Measurements from ENCODE around the gene MEI1. TPM values are rescaled to one million over a fixed set of nuclear protein-coding genes. Genes with fewer than 3 reads are reported as not detected.

The MEI1 gene
- total RNA-seq, 1 experiment from 2014 or later, result 2.7 TPM

DNA sequence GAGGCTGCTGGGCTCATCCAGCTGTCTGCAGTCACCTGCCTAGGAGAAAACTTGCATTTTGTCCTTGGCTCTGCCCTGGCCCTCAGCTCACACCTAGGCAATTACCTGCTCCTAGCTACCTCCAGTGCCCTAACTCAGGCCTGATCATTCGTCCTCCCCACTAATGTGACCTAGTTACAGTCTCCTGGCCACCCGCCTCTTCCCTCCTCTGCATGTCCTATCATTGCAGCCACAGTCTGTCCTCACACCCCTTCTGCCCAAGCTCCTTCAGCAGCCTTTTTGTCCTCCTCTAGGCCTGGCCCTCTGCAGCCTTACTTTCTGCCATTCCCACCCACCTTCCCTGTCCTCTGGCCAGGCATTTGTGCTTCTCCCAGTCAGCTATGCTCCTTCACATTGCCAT, 83.4 kb downstream of the MEI1 start:
- DNase-seq (ENCODE audit: low spot score), result no peak

DNA sequence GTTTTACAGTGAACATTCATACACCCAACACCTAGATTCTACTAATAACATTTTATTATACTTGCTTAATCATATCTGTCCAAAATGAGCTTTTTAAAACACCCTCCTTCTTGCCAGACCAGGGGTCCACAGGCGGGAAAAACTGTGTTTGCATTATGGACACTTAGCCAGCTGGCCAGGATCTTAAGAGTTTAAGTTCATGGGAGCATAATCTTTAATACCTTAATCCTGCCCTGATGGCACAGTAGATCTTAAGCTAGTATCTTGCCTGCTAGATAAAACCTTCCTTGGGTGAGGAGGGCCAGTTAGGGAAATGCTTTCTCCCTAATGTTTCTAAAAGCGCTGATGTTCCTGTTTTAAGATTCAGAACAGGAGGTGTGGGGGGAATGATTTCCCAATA, 88.0 kb downstream of the MEI1 start:
- DNase-seq (ENCODE audit: low spot score), result no peak

DNA sequence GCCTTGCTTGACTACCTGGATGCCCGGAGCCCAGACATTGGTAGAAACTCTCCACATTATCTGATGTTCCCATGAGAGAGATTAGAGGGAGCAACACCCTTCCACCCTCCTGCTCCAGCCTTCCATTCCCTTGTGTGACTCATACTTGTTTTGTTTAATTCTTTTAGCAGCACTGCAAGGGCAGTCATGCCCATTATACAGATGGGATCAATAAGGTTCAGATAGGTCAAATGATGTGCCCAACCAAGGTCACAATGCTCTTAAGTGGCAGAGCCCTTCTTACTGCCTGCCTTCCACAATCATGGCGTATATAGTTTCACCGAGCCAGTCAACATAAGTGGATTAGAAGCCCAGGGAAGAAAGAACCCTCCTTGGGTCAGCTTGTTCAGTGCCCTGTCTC, 94.6 kb downstream of the MEI1 start:
- no peak for DNase-seq (ENCODE audit: low spot score)

DNA sequence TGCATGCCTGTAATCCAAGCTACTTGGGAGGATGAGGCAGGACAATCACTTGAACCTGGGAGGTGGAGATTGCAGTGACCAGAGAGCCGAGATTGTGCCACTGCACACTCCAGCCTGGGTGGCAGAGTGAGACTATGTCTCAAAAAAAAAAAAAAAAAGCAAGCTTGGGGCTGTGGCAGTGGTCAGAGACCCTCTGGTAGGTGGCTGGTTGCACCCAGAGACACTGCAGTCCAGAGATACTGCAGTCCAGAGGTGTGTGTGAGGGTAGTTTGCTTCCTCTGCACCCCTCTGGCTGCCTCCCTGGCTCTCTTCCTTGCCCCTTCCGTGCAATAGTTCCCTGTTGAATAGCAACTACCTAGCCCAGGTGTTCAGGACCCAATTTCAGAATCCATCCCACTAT, 99.4 kb downstream of the MEI1 start:
- no peak for DNase-seq (ENCODE audit: low spot score)

DNA sequence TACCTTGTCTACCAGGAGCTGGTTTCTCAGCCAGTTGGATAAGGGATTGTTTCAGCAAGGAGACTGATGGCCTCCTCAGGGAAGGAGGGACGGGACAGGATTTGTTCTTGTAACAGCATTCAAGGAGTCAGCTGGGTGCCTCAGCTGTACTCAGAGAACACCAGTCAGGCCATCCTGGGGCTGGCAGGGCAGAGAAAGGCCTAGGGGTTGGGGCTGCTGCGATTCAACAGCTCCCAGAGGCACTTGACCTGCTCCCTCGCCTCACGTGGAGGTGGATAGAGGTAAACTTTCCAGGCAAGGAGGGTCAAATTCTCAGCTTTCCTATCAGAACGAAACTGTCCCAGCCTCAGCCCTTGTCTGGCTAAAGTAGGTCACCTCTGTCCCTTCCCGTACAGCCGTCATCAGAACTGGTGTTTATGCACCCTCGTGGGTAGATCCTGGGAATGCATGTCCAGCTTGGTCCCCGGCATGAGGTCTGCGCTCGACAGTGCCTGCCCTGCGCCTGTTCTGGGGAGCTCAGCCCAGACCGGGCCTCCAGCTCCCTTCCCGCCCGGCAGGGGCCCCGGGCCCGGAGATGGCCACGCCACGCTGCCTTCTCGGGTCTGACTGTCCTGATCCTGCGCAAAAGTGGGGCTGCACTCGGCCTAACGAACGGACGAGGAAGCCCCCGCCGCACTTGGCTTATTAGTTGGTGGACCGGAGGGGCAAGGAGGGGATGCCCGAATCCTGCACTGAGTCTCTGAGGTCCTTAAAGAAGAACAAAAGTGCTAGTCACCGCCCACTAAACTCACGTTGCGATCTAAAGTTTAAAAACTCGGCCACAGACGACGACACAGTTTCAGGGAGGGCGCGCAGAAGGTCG, 100.4 kb downstream of the MEI1 start:
- no peak for DNase-seq (ENCODE audit: low spot score)

DNA sequence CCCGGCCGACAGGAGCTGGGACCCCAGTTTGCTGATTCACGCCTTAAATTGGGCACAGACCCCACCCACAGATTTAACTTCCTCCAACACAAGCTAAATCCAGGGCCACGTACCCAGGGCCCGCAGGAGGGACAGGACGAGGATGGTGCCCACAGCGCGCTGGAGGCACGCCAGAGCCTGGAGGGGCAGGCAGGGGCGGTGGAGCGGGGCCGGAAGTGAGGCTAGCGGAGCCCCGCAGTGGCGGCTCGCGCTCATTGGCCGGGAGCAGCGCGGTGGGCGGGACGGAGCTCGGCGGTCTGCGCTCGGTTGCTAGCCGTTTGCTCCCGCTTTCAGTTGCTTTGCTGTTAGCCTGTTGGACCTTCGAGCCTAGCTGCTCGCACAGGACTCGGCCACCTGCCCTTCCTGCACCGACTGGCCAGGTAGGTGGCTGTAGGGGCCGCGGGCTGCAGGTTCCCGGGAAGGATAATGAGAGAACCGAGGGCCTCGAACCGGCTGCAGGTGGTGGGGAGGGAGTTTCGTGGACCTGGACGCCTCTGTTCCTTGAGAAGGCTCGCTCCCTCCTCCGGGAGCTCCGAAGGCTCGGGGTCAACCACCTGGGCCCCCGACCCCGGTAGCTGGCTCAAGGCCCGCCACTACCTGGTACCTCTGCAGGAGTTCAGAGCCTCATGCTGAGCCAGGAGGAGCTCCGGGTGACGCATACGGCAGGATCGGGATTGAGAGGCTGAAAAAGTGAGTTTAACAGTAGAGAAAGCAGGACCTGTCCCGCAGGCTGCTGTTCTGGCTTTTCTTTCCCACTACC, 101.2 kb downstream of the MEI1 start, which contains the start of gene CCDC134:
CCDC134 (plus strand) TSS at position 332 of the 799 bp plus-strand sequence. CDS start 8,212 bp downstream, outside the sequence.
- peak; percentile 61 for DNase-seq (ENCODE audit: low spot score)

DNA sequence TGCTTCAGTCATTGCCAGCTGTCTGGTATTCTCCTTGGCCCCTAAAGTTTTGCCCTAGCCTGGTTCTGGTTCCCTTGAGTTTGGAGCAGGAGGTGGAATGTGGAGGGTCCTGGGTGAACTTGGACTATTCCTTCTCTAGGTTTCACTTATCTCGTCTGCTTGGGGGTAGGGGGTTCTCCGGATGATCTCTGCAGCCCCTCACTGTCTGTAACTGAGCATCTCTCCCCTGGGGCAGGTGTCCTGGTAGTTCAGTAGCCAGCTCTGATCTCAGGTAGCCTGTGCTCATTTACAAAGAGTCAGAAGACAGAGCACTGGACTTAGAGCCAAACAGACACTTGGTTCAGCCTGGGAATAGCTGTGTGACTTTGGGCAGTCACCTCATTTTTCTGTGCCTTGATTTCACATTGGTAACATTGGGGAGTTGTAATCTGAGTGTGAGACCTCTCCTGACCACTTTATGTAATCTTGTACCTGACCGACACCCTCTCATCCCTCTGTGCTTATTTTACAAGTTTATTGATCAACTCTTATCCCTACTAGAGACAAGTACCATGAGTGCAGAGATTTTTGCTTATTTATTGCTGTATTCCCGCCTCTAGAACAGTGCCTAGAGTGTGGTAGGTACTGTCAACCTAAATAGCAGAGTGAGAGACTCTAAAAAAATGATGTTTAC, 102.0 kb downstream of the MEI1 start:
- DNase-seq (ENCODE audit: low spot score), result no peak

DNA sequence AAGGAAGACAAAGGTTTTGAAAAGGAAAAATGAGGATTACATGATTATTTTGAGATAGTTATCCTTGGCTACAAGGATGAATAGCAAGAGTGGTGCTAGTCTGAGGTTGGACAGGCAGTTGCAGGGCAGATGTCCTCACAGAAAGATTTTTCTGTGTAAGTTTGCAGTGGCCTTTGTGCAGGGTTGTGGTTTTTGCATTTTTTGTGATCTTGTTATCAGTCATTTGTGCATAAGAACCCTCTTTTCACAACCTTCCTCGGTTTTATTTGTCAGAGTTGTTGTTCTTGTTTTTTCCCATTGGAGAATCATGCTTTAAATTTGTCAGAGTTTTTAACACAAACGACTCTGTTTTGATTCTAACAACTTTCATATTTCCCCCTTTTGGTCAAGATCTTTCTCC, 102.6 kb downstream of the MEI1 start:
- no peak for DNase-seq (ENCODE audit: low spot score)

DNA sequence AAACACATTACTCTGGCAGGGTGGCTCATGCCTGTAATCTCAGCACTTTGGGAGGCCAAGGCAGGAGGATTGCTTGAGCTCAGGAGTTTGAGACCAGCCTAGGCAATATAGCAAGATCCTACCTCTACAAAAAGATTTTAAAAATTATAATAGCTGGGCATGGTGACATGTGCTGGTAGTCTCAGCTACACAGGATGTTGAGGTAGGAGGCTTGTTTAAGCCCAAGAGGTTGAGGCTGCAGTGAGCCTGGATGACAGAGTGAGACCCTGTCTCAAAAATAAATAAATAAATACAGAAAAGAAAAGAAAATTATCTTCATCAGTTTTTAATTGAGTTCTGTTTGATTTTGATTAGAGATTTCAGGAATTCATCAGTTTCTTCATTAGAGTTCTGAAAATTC, 106.3 kb downstream of the MEI1 start:
- no peak for DNase-seq (ENCODE audit: low spot score)

DNA sequence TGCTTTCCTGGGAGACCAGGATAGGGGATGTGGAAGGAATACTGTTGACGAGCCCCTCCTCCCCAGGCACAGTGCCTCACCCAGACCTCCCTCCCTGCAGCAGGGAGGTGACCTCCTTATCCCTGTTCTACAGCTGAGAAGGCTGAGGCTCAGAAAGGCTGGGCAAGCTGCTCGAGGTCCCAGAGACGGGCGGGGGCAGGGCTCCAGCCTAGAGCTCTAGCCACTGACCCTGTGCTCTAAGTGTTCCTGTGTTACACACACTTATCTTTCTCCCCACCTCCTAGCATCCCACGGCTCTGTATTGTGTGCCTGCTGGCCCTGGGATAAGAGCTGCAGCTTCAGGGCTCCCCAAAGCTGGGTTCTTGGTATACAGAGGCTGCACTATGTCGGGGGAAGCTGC, 109.1 kb downstream of the MEI1 start:
- no peak for DNase-seq (ENCODE audit: low spot score)

DNA sequence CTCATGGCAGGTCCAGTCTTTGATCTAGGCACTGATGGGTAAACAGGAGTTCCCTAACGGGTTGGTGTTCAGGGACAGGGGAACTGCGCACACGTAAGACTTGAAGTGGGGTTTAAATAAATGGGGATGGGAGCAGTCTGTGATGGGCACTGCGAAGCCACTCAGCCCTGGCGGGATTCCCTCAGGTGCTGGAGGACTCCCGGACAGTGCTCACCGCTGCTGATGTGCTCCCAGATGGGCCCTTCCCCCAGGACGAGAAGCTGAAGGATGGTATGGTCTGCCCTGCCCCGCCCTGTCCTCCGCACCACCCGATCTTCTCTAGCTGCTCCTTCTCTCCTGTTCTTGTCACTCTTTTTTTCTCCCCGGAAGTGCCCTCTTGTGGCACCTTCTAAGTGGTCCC, 110.7 kb downstream of the MEI1 start:
- no peak for DNase-seq (ENCODE audit: low spot score)

DNA sequence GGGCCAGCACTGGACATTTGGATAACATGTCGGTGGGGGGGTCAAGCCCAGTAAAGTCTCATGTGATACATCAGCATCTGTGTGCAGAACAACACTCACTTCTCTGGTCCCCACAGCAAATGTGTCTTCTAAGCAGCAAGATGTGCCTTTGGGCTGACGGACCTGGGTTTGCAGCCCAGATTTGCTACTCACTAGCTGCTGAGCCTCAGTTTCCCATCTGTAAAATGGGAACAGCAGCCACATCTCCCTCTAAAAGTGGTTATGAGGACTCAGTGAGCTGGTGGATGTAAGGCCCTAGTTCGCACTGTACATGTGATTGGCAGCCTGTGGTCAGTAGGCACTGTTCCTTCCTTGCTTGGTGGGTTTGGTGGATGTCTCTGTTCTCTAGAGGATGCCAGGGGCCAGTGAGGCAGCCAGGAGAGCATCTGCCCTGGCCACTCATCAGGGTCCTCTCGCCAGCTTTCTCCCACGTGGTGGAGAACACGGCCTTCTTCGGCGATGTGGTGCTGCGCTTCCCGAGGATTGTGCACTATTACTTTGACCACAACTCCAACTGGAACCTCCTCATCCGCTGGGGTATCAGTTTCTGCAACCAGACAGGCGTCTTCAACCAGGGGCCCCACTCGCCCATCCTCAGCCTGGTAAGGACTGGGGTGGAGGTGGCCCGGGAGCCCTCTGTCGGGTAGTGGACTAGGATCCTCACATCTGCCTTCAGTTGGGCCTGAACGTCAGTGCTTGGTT, 113.7 kb downstream of the MEI1 start:
- no peak for DNase-seq (ENCODE audit: low spot score)

DNA sequence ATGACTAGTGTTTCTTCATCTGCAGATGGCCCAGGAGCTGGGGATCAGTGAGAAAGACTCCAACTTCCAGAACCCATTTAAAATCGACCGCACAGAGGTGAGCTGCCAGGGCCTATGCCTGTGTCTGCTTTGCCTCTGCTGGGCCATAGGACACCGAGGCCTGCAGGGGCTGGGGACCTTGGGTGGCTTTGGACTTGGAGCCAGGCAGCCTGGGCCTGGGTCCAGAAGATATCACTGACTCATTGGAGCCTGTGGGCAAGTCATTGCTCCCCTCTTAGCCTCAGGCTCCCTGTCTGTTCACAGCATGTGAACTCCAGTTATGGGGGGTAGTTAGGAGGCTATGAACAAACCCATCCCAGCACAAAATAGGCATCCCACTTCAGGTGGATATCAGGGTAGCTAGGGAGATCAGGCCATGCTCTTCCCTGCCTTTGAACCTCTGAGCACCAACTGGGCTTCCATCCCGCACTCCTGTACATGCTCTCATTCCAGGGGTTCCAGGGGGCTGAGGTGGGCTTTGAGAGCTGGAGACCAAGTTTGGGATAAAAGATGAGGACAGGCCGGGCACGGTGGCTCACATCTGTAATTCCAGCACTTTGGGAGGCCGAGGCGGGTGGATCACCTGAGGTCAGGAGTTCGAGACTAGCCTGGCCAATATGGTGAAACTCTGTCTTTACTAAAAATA, 114.6 kb downstream of the MEI1 start:
- no peak for DNase-seq (ENCODE audit: low spot score)

DNA sequence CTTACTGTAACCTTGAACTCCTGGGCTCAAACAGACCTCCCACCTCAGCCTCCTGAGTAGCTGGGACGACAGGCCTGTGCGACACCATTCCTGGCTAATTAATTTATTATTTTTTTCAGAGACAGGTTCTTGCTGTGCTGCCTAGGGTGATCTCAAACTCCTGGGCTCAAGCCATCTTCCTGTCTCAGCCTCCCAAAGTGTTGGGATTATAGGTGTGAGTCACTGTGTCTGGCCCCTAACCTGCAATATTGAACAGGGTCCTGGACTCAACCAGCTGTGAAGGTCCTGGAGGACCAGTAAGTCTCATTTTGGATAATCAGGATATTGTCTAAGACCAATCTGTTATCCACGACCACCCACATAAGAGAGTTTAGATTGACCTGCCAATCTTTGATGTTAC, 116.4 kb downstream of the MEI1 start:
- no peak for DNase-seq (ENCODE audit: low spot score)

DNA sequence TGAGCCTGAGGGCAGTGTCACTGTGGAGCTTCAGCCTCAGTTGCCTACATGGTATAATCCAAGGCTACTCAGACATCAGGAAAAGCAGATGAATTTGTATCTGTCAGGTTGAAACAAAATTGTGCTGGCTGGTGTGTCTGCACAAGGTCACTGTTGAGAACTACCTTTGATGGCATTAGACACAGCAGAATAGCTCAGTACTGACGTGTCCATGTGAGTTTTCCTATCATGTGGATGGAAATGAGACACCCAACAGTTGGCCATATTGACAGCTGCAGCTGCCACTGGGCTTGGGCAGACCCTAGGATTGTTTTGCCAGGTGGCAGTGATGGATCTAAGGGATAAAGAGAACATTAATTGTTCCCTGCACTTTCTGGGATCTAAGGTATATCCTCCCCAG, 116.9 kb downstream of the MEI1 start:
- DNase-seq (ENCODE audit: low spot score), result no peak

DNA sequence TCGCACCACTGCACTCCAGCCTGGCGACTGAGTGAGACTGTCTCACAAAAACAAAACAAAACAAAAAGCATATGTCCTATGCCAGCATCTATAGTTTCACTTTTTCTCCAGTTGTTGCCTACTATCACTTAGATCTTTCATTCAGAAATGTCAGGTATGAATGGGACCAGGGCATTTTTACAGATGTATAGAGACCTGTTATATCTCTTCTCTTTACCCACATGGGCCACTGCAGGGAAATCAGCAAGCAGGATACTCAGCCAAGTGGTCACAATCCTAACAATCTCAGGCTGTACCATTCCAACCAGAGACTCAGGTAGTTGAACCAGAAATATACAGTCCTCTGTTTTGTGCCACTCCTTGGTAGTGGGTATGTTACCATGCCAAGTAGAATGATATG, 117.6 kb downstream of the MEI1 start:
- DNase-seq (ENCODE audit: low spot score), result no peak

DNA sequence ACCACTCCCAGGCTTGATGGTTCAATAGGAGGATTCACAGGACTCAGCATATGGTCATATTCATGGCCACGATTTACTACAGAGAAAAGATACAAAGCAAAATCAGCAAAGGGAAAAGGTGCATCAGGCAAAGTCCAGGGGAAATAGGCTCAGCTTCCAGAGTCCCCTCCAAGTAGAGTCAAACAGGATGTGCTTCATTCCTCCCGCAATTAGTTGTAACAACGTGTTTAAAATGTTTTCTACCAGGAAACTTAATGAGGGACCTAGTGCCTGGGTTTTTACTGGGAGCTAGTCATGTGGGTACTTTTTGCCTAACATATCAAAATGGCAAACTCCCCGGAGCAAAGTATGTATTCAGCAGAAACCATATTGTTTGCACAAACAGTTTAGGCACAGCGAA, 118.7 kb downstream of the MEI1 start:
- DNase-seq (ENCODE audit: low spot score), result no peak

DNA sequence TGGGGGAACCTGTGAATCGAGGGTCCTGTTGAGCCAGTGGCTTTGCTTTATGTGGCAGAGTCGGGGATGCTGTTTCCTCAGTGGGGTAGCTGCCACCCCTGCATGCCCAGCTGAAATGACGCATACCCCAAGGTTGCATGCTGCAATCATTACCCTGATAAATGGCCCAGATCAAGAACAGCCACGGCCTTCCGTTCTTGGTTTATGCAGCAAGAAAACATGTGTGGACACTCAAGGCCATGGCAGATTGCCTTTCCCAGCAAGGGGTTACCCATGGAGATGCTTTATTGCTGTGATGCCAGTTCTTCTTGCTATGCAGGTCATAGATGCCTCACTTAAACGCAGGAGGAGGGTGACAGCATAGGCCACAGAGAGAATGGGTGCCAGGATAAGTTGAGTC, 119.3 kb downstream of the MEI1 start:
- DNase-seq (ENCODE audit: low spot score), result no peak

DNA sequence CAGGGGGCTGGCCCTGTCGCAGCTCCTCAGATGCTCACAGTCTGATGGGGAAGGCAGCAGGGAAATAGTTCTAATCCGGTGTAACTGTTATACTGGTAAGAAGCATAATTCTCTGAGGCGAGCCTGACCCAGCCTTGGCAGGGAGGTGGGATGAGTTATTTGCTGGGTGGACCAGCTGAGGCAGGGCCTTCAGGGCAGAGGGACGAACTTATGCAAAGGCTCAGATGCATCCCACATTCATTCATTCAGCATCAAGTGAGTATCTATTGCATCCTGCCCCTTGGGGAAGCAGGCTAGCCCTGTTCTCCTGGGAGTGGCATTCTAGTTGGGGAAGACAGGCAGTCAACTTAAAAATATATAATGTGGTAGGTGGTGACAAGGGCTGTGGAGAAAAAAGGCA, 120.0 kb downstream of the MEI1 start:
- no peak for DNase-seq (ENCODE audit: low spot score)

DNA sequence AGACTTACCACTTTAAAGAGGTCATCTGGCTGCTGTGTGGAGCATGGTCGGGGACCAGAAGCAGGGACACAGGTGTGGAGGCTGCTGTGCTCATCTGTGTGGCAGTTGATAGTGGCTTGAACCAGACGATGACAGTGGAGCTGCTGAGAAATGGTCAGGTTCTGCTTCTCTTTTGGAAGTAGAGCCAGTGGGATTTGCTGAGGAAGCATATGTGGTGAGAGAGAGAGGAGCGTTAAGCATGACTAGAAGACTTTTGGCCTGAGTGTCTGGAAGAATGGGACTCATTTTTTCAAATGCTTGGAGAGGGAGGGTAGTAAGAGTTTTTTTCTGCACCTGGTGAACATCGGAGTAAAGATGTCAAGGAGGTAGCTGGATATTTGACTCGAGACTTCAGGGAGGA, 121.1 kb downstream of the MEI1 start:
- DNase-seq (ENCODE audit: low spot score), result no peak
